Measurements from ENCODE around the gene LYPLAL1.

Gene LYPLAL1

DNA sequence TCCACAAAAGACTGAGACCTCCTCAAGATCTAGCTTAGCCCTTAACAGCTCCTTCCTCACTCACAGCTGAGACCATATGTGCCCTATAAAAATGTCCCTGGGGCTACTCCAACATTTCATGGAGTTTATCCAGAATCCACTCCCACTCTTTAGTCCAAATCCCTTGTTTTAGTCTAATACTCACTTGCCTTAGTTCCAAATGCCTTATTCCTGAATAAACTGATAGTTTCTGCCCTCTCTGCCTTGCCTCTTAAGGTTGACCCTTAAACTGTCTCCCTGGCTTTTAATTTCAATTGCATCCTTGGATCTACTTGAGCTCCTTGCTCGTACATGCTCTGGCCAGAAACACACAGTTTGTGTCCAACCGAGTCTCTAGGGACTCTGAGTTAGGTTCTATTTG, 47.3 kb upstream of the LYPLAL1 start:
- Histone ChIP-seq H3F3A (ENCODE audit: insufficient read depth, low read length) (no peaks in the 10 kb centered on the region), H4K20me1 (ENCODE audit: insufficient read depth, low read length) (no peaks in the 10 kb centered on the region), H3K27ac (ENCODE audit: low read length) (no peak overlapping the region), H3K9me2 (replicated peaks; ENCODE audit: insufficient read depth, low read length) (no peaks in the 10 kb centered on the region), H3K4me3 (ENCODE audit: low read length) (no peak overlapping the region), H3K36me3 (replicated peaks; ENCODE audit: insufficient read depth, low read length) (no peaks in the 10 kb centered on the region), H3K79me2 (ENCODE audit: low read length) (no peaks in the 10 kb centered on the region), H3K4me2 (ENCODE audit: low read depth, low read length) (no peak overlapping the region), H2AFZ (ENCODE audit: low read length) (no peak overlapping the region), H3K9ac (ENCODE audit: low read length) (no peak overlapping the region), H3K27me3 (replicated peaks; ENCODE audit: insufficient read depth, low read length) (no peaks in the 10 kb centered on the region), H3K4me1 (ENCODE audit: low read length) (no peaks in the 10 kb centered on the region), H3K9me3 (replicated peaks; ENCODE audit: insufficient read depth, low read length) (no peaks in the 10 kb centered on the region)
- no peak for DNase-seq
- TF ChIP-seq EZH2 (optimal IDR thresholded peaks at IDR 0.05; ENCODE audit: low read depth, low read length) = no peak
- TF ChIP-seq EZH2phosphoT487 (IDR thresholded peaks at IDR 0.05; ENCODE audit: low read length) = no peak
- TF ChIP-seq, protein P1, sequence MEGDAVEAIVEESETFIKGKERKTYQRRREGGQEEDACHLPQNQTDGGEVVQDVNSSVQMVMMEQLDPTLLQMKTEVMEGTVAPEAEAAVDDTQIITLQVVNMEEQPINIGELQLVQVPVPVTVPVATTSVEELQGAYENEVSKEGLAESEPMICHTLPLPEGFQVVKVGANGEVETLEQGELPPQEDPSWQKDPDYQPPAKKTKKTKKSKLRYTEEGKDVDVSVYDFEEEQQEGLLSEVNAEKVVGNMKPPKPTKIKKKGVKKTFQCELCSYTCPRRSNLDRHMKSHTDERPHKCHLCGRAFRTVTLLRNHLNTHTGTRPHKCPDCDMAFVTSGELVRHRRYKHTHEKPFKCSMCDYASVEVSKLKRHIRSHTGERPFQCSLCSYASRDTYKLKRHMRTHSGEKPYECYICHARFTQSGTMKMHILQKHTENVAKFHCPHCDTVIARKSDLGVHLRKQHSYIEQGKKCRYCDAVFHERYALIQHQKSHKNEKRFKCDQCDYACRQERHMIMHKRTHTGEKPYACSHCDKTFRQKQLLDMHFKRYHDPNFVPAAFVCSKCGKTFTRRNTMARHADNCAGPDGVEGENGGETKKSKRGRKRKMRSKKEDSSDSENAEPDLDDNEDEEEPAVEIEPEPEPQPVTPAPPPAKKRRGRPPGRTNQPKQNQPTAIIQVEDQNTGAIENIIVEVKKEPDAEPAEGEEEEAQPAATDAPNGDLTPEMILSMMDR (IDR thresholded peaks at IDR 0.05; ENCODE audit: low read length) = no peak

DNA sequence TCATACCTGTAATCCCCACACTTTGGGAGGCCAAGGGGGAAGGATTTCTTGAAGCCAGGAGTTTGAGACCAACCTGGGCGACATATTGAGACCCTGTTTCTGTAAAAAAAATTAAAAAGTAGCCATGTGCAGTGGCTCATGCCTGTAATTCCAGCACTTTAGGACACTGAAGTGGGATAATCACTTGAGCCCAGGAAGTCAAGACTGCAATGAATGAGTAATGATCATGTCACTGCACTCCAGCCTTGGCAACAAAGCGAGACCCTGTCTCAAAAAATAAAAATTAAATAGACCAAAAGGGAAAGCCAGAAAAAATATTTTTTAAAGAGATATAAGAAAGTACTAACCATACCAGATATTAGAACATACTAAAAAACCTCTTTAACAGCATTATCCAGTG, 44.7 kb upstream of the LYPLAL1 start:
- Histone ChIP-seq H3K9me2 (replicated peaks; ENCODE audit: insufficient read depth, low read length) (no peaks in the 10 kb centered on the region), H3K4me2 (ENCODE audit: low read depth, low read length) (no peak overlapping the region), H3K79me2 (ENCODE audit: low read length) (no peaks in the 10 kb centered on the region), H3K27me3 (replicated peaks; ENCODE audit: insufficient read depth, low read length) (no peaks in the 10 kb centered on the region), H3K36me3 (replicated peaks; ENCODE audit: insufficient read depth, low read length) (no peaks in the 10 kb centered on the region), H3K9me3 (replicated peaks; ENCODE audit: insufficient read depth, low read length) (no peaks in the 10 kb centered on the region), H3F3A (ENCODE audit: insufficient read depth, low read length) (no peaks in the 10 kb centered on the region), H3K4me1 (ENCODE audit: low read length) (no peaks in the 10 kb centered on the region), H3K27ac (ENCODE audit: low read length) (no peak overlapping the region), H3K4me3 (ENCODE audit: low read length) (no peak overlapping the region), H4K20me1 (ENCODE audit: insufficient read depth, low read length) (no peaks in the 10 kb centered on the region), H2AFZ (ENCODE audit: low read length) (no peak overlapping the region), H3K9ac (ENCODE audit: low read length) (no peak overlapping the region)
- TF ChIP-seq EZH2 (optimal IDR thresholded peaks at IDR 0.05; ENCODE audit: low read depth, low read length) (no peak), EZH2phosphoT487 (IDR thresholded peaks at IDR 0.05; ENCODE audit: low read length) (no peak)
- TF ChIP-seq, protein P1 (IDR thresholded peaks at IDR 0.05; ENCODE audit: low read length) = no peak
- DNase-seq = no peak

DNA sequence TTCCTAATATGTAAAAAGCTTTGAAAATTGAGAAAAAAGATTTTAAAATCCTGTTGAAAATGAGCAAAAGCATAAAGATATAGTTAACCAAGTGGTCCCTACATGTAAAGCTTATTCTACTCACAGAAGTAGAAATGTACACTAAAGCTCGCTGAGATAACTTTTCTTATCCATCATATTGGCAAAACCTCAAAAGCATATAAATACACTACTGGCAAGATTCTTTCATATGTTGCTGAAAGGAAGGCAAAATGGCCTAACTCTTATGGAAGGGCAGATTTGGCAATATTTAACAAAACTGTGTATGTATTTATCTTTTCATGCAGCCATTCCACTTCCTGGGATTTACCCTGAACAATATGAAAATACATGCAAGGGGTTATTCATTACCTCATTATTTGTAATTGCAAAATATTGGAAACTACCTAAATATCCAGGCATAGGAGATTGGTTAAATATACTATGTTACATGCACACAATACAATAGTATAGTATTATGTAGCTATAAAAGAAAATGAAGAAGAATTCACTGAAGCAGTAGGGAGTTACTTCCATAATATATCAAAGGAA, 43.2 kb upstream of the LYPLAL1 start:
- H3K4me2 ChIP-seq (ENCODE audit: low read depth, low read length) = no peak overlapping the region
- H3K27me3 ChIP-seq (replicated peaks; ENCODE audit: insufficient read depth, low read length) = no peaks in the 10 kb centered on the region
- no peak overlapping the region for H3K9ac ChIP-seq (ENCODE audit: low read length)
- H3K27ac ChIP-seq (ENCODE audit: low read length) = no peak overlapping the region
- H3K9me2 ChIP-seq (replicated peaks; ENCODE audit: insufficient read depth, low read length) = no peaks in the 10 kb centered on the region
- H3F3A ChIP-seq (ENCODE audit: insufficient read depth, low read length) = no peaks in the 10 kb centered on the region
- no peaks in the 10 kb centered on the region for H3K9me3 ChIP-seq (replicated peaks; ENCODE audit: insufficient read depth, low read length)
- no peak overlapping the region for H3K4me3 ChIP-seq (ENCODE audit: low read length)
- H3K36me3 ChIP-seq (replicated peaks; ENCODE audit: insufficient read depth, low read length) = no peaks in the 10 kb centered on the region
- TF ChIP-seq, protein P1 (IDR thresholded peaks at IDR 0.05; ENCODE audit: low read length) = no peak
- TF ChIP-seq EZH2phosphoT487 (IDR thresholded peaks at IDR 0.05; ENCODE audit: low read length) = no peak
- TF ChIP-seq EZH2 (optimal IDR thresholded peaks at IDR 0.05; ENCODE audit: low read depth, low read length) = no peak
- DNase-seq = no peak
- H3K79me2 ChIP-seq (ENCODE audit: low read length) = no peaks in the 10 kb centered on the region
- no peaks in the 10 kb centered on the region for H4K20me1 ChIP-seq (ENCODE audit: insufficient read depth, low read length)
- H2AFZ ChIP-seq (ENCODE audit: low read length) = no peak overlapping the region
- H3K4me1 ChIP-seq (ENCODE audit: low read length) = no peaks in the 10 kb centered on the region

Data from MM.1S (cell line).